Measurements from ENCODE around the gene AAMP.

The AAMP gene

DNA sequence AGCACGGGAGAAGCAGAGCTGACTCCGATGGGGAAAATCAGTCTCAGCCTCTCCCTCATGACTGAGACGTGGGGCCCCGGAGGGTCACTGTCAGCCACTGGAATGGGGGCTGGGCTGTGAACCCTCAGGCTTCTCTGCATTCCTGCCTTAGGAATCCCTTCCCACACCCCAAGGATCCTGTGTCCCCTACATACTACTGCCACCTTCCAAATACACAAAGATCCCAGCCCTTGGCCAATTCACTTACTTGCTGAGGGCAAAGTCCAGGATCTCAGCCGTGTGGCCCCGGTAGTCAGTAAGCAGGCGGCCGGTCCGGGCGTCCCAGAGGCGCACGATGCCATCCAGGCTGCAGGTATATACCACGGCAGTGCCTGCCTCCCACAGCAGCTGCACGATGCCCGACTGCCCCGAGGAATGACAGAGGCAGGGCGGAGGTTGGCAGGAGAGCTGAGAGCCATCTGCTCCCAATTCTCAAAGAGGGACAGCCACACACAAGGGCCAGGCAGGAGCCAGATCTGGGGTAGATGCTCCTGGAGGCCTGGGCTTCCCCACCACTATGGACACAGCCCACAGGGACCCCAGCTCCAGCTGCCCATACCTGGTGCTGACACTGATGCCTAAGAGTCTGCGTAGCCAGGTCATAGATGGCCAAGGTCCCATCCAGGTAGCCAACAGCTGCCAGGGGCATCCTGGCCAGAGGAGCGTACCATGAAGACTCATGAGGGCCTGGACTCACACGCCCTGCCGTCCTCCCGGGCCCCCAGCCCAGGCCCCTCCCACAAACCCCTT is 5.0 kb downstream of the AAMP start:
- H3K4me3 ChIP-seq (ENCODE audit: low read depth, low read length), result no peak overlapping the region
- no peak for TF ChIP-seq CTCF (IDR thresholded peaks at IDR 0.05; ENCODE audit: low read depth, low read length)

GRCh38 chr2:218263817-218264641 is 5.9 kb downstream of the AAMP start:
- H3K4me3 ChIP-seq (ENCODE audit: low read depth, low read length), result no peak overlapping the region
- no peak for TF ChIP-seq CTCF (IDR thresholded peaks at IDR 0.05; ENCODE audit: low read depth, low read length)

- H3K4me3 ChIP-seq (ENCODE audit: low read depth, low read length), result no peak overlapping the region
- TF ChIP-seq CTCF (IDR thresholded peaks at IDR 0.05; ENCODE audit: low read depth, low read length), result no peak
These were observed 7.0 kb downstream of the AAMP start for GRCh38 chr2:218262631-218263586.

GRCh38 chr2:218262237-218262600 is 7.7 kb downstream of the AAMP start:
- TF ChIP-seq CTCF (IDR thresholded peaks at IDR 0.05; ENCODE audit: low read depth, low read length), result no peak
- H3K4me3 ChIP-seq (ENCODE audit: low read depth, low read length), result no peak overlapping the region

GRCh38 chr2:218261423-218262236 is 8.3 kb downstream of the AAMP start:
- no peak for TF ChIP-seq CTCF (IDR thresholded peaks at IDR 0.05; ENCODE audit: low read depth, low read length)

DNA sequence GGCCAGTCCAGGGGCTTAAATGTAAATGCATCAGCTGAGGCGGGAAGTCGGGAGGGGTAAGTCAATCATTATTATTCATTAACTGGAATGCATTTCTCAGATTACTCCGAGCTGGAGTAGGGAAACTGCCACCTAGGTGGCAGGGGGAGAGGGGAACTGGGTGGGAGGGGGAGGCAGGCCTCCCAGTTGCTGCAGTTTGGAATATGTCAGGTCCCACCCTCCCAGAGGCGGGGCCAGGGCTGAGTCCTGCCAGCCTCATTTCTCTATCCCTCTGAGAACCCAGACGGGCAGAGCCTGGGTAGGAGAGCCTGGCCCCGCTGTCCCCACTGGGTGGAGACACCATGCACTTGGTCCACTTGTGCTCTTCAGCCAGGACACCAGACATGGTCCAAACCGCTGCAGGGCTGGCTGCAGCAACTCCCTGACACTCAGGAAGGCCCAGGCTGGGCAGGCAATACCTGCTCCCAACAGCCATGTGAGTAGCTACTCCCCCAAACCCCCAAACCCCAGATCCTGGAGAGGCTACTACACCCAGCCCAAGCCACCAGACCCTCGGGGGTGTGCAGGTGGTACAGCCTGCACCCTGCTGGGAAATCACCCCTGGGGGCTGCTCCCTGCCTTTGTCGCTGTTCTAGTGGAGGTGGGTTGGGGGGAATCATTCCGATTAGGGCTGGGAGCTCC is 9.1 kb downstream of the AAMP start, which contains the start of gene GPBAR1:
Gene GPBAR1, plus strand, starts transcription at position 274 of the 681 bp plus-strand sequence. CDS start 1,710 bp downstream, outside the sequence.
- TF ChIP-seq CTCF (IDR thresholded peaks at IDR 0.05; ENCODE audit: low read depth, low read length), result no peak
- H3K4me3 ChIP-seq (ENCODE audit: low read depth, low read length), result no peak within 1 kb of the TSS

More at GRCh38 chr2:218261423-218262236, 8.3 kb downstream of the AAMP start:
- no peak overlapping the region for H3K4me3 ChIP-seq (ENCODE audit: low read depth, low read length)
